HEK293T (cell line): Measurements from ENCODE around the gene TMEM200B.

Experiments
- BHLHE40 ChIP-seq: fragments of 450-650 bp; IDR thresholded peaks from 2 replicates; pipeline ENCODE4 v1.6.1; 2016; ENCODE audit warnings: mild to moderate bottlenecking, moderate library complexity, borderline replicate concordance
- ELF4 ChIP-seq: fragments of 450-650 bp; IDR thresholded peaks from 2 replicates; pipeline ENCODE4 v1.6.1; 2017; ENCODE audit warnings: antibody characterized with exemption
- FOXK2 ChIP-seq: fragments of 450-650 bp; IDR thresholded peaks from 2 replicates; pipeline ENCODE4 v1.6.1; 2016; ENCODE audit warnings: mild to moderate bottlenecking
- FOXM1 ChIP-seq: fragments of 450-650 bp; IDR thresholded peaks from 2 replicates; pipeline ENCODE4 v1.6.1; 2017; ENCODE audit warnings: mild to moderate bottlenecking, borderline replicate concordance
- HDGF ChIP-seq: fragments of 450-650 bp; IDR thresholded peaks from 2 replicates; pipeline ENCODE4 v1.6.1; 2017; ENCODE audit warnings: antibody characterized with exemption, borderline replicate concordance
- LEF1 ChIP-seq: fragments of 450-650 bp; IDR thresholded peaks from 2 replicates; pipeline ENCODE4 v1.6.1; 2017; ENCODE audit warnings: mild to moderate bottlenecking, borderline replicate concordance
- NFRKB ChIP-seq: fragments of 450-650 bp; IDR thresholded peaks from 2 replicates; pipeline ENCODE4 v1.6.1; 2016; ENCODE audit warnings: mild to moderate bottlenecking, moderate library complexity
- PKNOX1 ChIP-seq: fragments of 450-650 bp; IDR thresholded peaks from 2 replicates; pipeline ENCODE4 v1.6.1; 2016
- SP1 ChIP-seq: fragments of 450-650 bp; IDR thresholded peaks from 2 replicates; pipeline ENCODE4 v1.6.1; 2017
- SUZ12 ChIP-seq: fragments of 450-650 bp; IDR thresholded peaks from 2 replicates; pipeline ENCODE4 v1.6.1; 2016; ENCODE audit warnings: mild to moderate bottlenecking
- TARDBP ChIP-seq: fragments of 450-650 bp; IDR thresholded peaks from 2 replicates; pipeline ENCODE4 v1.6.1; 2016
- ZNF384 ChIP-seq: fragments of 450-650 bp; IDR thresholded peaks from 2 replicates; pipeline ENCODE4 v1.6.1; 2016

- no peak for TF ChIP-seq ZNF384
- TF ChIP-seq SP1, result no peak
- TF ChIP-seq BHLHE40, result no peak
- TF ChIP-seq PKNOX1, result no peak
- no peak for TF ChIP-seq SUZ12
- no peak for TF ChIP-seq FOXK2
- no peak for TF ChIP-seq FOXM1
- TF ChIP-seq HDGF, result no peak
- TF ChIP-seq TARDBP, result no peak
- no peak for TF ChIP-seq ELF4
- no peak for TF ChIP-seq LEF1
- no peak for TF ChIP-seq NFRKB
Observed at GRCh38 chr1:29162025-29162424, 38.3 kb upstream of the TMEM200B start.
